Panc1 (cell line): ENCODE results near the gene C19orf47. TPM values are rescaled to one million over a fixed set of nuclear protein-coding genes. Genes with fewer than 3 reads are reported as not detected.
A peak's percentile ranks its signal among the peaks of the same experiment; 100 is the strongest.

Source experiments
- ATAC-seq: fragments of 200-7000 bp; cut with Tn5 transposase; 2 replicates; pipeline ENCODE4 v1.9.1; 2020; ENCODE audit warnings: mild to moderate bottlenecking, moderate library complexity
- BruUV-seq: library from RNA; stranded (reverse); fragments of 400-500 nt; replicated peaks from 2 replicates; lab custom pipeline; 2021; lab: Mats Ljungman, UMichigan
- CTCF ChIA-PET: fragments of 300-600 bp; sonication (Branson Sonifier 250); formaldehyde crosslinking; loops from one replicate; lab custom pipeline; 2022; ENCODE audit warnings: antibody characterized with exemption; lab: Charles Lee
- POLR2A ChIA-PET: fragments of 300-600 bp; sonication (Branson Sonifier 250); formaldehyde crosslinking; loops from one replicate; lab custom pipeline; 2022; ENCODE audit warnings: antibody characterized with exemption; lab: Charles Lee
- DNase-seq: peaks from one replicate; pipeline ENCODE4 v3.0.0-alpha.2; 2010; ENCODE audit warnings: low read depth, low spot score
- H3K27ac ChIP-seq: 2 replicates; pipeline ENCODE4 v1.5.1; 2011; ENCODE audit warnings: mild to moderate bottlenecking, low read length, inconsistent platforms
- H3K27me3 ChIP-seq: fragments of 200-500 bp; sonication (Bioruptor generic); 2 replicates; pipeline ENCODE4 v1.6.0; 2014; ENCODE audit warnings: low read length, inconsistent platforms; ENCODE audit not compliant: control insufficient read depth, insufficient read depth
- H3K36me3 ChIP-seq: fragments of 200-500 bp; sonication (Bioruptor generic); 2 replicates; pipeline ENCODE4 v1.5.1; 2014; ENCODE audit warnings: inconsistent platforms, mild to moderate bottlenecking, low read length, moderate library complexity; ENCODE audit not compliant: control insufficient read depth, insufficient read depth
- H3K4me1 ChIP-seq: 2 replicates; pipeline ENCODE4 v1.5.1; 2011; ENCODE audit warnings: inconsistent platforms, mild to moderate bottlenecking, low read length, moderate library complexity; ENCODE audit not compliant: control insufficient read depth, insufficient read depth
- H3K4me3 ChIP-seq, 2 experiments: 2 replicates each; pipeline ENCODE4 v1.5.1; 2011 to 2012; ENCODE audit warnings: low read depth in 2 of 2, low read length in 2 of 2, mild to moderate bottlenecking in 2 of 2, inconsistent platforms in 1 of 2, moderate library complexity in 1 of 2
- H3K9me3 ChIP-seq: fragments of 200-500 bp; sonication (Bioruptor generic); 2 replicates; pipeline ENCODE4 v1.5.1; 2014; ENCODE audit warnings: low read depth, mild to moderate bottlenecking, inconsistent platforms, low read length, moderate library complexity; ENCODE audit not compliant: control insufficient read depth, insufficient read depth
- POLR2AphosphoS5 ChIP-seq: IDR thresholded peaks from 2 replicates; pipeline ENCODE4 v1.6.1; 2012; ENCODE audit warnings: mild to moderate bottlenecking, low read depth, low read length, moderate library complexity
- REST ChIP-seq, 2 experiments: IDR thresholded peaks; 2 replicates each; pipeline ENCODE4 v1.6.1; 2011 to 2012; ENCODE audit warnings: low read depth in 2 of 2, control low read depth in 1 of 2, low read length in 1 of 2, mild to moderate bottlenecking in 1 of 2, moderate library complexity in 1 of 2; ENCODE audit not compliant: insufficient read depth in 1 of 2
- SIN3A ChIP-seq: IDR thresholded peaks from 2 replicates; pipeline ENCODE4 v1.6.1; 2012; ENCODE audit warnings: low read depth, mild to moderate bottlenecking, low read length, moderate library complexity, borderline replicate concordance; ENCODE audit not compliant: insufficient read depth
- TCF7L2 ChIP-seq: IDR thresholded peaks from 2 replicates; pipeline ENCODE4 v1.6.1; 2011; ENCODE audit warnings: mild to moderate bottlenecking, low read depth, low read length, inconsistent platforms
- in situ Hi-C: cut with HindIII; loops from 2 replicates; pipeline ENCODE4 v1.10.0; 2016; ENCODE audit warnings: low sequenced_read_pairs, low pct_unique_long_range_greater_than_20kb
- intact Hi-C: fragments of 100-400 bp; cut with micrococcal nuclease; formaldehyde crosslinking; loops from one replicate; pipeline ENCODE4 v1.10.0; 2022; ENCODE audit not compliant: unreplicated experiment
- total RNA-seq: library from RNA; stranded (reverse); gene quantifications from one replicate; pipeline ENCODE4 v1.2.1, GENCODE V29; 2021; ENCODE audit not compliant: unreplicated experiment
- TF ChIP-seq, protein P1 (sequence below): fragments of 450-650 bp; IDR thresholded peaks from 2 replicates; pipeline ENCODE4 v1.5.1; 2017; ENCODE audit warnings: mild to moderate bottlenecking

Gene C19orf47
- total RNA-seq, 1 experiment from 2014 or later = 29.0 TPM

DNA sequence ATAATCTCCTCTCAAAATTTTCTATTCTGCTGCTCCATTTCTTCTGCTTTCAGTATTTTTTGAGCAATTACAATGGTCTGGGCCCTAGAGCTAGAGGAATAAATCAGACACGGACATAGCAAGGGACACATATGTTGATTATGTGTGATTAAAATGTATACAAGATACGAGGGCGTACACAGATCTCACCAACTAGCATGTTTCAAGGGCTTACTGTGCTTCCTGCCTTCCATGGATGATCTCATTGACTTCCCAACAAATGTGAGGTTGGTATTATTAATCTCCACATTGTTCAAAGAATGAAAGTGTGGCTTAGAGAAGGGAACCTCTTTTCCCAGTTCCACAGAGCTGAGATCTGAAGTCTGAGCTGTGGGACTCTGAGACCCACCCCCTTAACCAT is 9.4 kb upstream of the C19orf47 start:
- Histone ChIP-seq H3K36me3 (no peaks in the 10 kb centered on the region), H3K9me3 (no peaks in the 10 kb centered on the region), H3K4me3 (no peak overlapping the region), H3K27ac (no peak overlapping the region), H3K27me3 (no peaks in the 10 kb centered on the region), H3K4me1 (no peaks in the 10 kb centered on the region)
- intact Hi-C loops (no loop called here), in situ Hi-C loops (no loop called here)
- ChIA-PET POLR2A (interaction anchor here (0.6 kb wide), 1 partner anchor 57 kb away, joined by 3 read pairs; no protein-coding TSS in a partner anchor), CTCF (no interaction called here)
- BruUV-seq = no TSS peak
- DNase-seq (no peak), ATAC-seq (no peak)
- TF ChIP-seq SIN3A (no peak), REST (IDR thresholded peaks at IDR 0.05; ENCODE audit: insufficient read depth in 1 of 2, low read depth in 2 of 2, low read length in 1 of 2) (no peak), POLR2AphosphoS5 (no peak), TCF7L2 (no peak)
- TF ChIP-seq, protein P1, sequence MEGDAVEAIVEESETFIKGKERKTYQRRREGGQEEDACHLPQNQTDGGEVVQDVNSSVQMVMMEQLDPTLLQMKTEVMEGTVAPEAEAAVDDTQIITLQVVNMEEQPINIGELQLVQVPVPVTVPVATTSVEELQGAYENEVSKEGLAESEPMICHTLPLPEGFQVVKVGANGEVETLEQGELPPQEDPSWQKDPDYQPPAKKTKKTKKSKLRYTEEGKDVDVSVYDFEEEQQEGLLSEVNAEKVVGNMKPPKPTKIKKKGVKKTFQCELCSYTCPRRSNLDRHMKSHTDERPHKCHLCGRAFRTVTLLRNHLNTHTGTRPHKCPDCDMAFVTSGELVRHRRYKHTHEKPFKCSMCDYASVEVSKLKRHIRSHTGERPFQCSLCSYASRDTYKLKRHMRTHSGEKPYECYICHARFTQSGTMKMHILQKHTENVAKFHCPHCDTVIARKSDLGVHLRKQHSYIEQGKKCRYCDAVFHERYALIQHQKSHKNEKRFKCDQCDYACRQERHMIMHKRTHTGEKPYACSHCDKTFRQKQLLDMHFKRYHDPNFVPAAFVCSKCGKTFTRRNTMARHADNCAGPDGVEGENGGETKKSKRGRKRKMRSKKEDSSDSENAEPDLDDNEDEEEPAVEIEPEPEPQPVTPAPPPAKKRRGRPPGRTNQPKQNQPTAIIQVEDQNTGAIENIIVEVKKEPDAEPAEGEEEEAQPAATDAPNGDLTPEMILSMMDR = no peak

DNA sequence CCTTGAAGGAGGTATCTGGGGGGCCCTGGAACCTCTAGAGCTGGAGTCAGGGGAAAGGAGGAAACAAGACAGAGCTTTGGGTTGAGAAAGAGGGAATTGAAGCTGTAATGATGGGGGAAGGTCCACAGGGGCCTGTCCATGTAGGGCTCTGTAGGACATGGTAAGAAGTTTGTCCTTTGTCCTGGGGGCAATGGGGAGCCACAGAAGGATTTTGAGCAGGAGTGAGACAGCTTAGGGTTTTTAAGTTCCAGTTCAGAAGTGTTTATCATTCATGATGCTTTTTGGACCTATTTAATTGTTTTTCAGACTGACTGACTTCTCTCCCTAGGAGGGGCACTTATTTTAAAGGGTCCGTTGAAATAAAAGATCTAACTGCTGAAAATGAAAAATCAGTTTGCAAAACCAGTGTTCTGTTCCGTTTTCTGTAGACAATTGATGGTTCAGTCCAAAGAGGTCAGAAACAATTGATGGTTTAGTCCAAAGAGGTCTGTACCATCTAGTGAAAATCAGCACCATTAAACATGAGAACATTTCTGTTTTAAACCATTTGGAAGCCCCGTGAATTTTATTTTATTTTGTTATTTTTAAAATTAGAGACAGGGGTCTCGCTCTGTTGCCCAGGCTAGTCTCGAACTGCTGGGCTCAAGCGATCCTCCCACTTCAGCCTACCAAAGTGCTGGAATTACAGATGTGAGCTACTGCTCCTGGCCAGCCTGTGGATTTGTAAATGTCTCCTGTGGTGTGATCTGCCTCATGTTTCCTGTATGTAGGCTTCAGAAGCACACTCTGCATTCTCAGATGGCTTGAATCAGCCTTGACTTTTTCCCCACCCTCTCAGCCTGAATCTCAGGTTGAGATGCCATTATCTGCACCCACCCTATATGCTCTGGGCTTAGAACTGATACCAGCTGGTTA is 8.7 kb upstream of the C19orf47 start:
- Histone ChIP-seq H3K4me1 (no peaks in the 10 kb centered on the region), H3K4me3 (no peak overlapping the region), H3K9me3 (no peaks in the 10 kb centered on the region), H3K36me3 (no peaks in the 10 kb centered on the region), H3K27ac (no peak overlapping the region), H3K27me3 (no peaks in the 10 kb centered on the region)
- ChIA-PET POLR2A (interaction anchor here (0.6 kb wide), 1 partner anchor 58 kb away, joined by 3 read pairs; no protein-coding TSS in a partner anchor), CTCF (no interaction called here)
- BruUV-seq = TSS peak; percentile 41
- no peak for ATAC-seq
- intact Hi-C loops = no loop called here
- in situ Hi-C loops = no loop called here
- DNase-seq = no peak
- TF ChIP-seq REST (IDR thresholded peaks at IDR 0.05; ENCODE audit: insufficient read depth in 1 of 2, low read depth in 2 of 2, low read length in 1 of 2) = no peak
- TF ChIP-seq TCF7L2 = no peak
- TF ChIP-seq SIN3A = no peak
- TF ChIP-seq POLR2AphosphoS5 = no peak
- TF ChIP-seq, protein P1 = no peak
